HG02981 (cell line): ENCODE results near the gene LCNL1.

Experiments
- ATAC-seq: cut with Tn5 transposase; IDR thresholded peaks from one replicate; pipeline ENCODE4 v1.9.1; 2021; ENCODE audit warnings: mild to moderate bottlenecking, moderate library complexity; ENCODE audit not compliant: unreplicated experiment

The LCNL1 gene

DNA sequence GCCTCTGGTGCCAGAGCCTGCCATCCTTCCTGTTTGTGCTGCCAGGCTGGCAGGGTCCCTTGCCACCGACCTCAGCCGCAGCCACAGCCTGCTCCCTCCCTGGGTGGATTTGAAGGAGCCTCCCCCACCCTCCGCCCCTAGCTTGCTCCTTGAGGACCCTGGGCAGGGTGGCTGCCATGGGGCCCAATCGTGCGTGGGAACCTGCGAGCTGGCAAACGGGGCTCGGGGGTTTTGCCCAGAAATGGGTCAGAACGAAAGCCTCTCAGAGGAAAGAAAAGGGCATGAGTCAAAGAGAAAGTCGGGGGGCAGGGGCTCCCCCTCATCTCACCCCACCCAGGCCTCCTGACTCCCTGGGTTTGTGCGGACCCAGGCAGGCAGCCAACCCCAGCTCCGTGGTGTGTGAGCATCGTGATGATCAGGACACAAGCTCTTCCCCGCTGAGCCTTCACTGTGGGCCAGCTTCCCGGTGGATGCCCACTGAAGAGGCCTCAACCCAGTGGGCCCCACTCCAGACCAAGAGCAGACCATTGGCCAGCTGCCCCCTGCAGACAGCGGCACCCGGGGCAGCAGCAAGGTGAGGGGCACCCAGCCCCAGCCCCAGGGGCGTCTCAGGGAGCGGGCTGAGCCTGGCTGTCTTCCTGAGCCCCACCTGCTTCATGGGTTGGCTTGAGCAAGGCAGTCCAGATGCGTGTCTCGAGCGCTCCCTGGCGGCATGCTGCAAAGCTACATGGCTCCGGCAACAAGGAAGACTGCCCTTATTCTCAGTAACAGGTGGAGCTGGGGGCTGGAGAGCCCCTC lies 52.1 kb downstream of the LCNL1 start:
- ATAC-seq, result peak; percentile 63
